Ishikawa (cell line): ENCODE data around the gene NIM1K.

ENCODE experiments used
- CREB1 ChIP-seq: IDR thresholded peaks from 2 replicates; pipeline ENCODE4 v1.6.1; 2012; ENCODE audit warnings: low read depth
- TF ChIP-seq, protein P1 (sequence below): IDR thresholded peaks from 2 replicates; pipeline ENCODE4 v1.6.1; 2012

DNA sequence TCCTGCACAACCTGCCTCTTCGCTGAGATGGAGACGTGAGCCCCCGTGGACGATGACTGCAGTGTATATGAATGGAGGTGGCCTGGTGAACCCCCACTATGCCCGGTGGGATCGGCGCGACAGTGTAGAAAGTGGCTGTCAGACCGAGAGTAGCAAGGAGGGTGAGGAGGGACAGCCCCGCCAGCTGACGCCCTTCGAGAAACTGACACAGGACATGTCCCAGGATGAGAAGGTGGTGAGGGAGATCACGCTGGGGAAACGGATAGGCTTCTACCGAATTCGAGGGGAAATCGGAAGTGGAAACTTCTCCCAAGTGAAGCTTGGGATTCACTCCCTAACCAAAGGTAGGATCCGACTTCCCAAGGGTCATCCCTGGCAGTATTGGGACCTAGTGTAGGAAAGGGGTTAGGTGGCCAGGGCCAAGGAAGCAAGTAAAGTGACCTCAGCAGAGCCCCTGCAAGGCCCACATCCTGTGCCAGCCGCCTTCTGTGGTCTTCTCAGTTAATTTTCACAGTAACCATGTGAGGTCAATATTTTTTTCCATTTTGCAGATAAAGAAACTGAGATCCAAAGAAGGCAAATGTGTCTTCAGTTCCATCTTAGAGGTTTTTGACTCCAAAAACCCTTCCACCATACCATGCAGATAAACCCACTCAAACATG lies 53.8 kb downstream of the NIM1K start:
- TF ChIP-seq, protein P1, sequence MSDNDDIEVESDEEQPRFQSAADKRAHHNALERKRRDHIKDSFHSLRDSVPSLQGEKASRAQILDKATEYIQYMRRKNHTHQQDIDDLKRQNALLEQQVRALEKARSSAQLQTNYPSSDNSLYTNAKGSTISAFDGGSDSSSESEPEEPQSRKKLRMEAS = no peak
- TF ChIP-seq CREB1 = no peak
